ENCODE data around the gene AMMECR1L.
"Not testable (repeated sequence)": the region's sequence is repeated elsewhere in the genome, so short reads cannot be mapped to it uniquely, and the experiment has no call there.

The AMMECR1L gene

DNA sequence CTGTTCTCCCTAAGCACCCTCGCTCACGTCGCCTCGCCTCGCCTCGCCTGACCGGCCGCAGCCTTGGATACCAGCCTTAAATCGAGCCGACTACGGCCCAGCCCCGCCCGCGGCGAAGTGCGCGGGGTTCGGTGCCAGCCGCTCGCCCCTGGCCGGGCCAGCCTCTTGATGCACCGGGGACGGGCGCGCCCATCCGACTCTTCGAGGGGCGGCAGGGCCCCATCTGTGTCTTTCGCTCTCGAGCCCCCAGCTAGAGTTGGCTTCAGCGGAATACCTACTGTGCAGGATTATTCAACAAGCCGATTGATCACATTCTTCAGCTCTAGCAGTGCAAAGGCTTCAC lies 808 bp upstream of the AMMECR1L start:
- DNase-seq, result not testable (repeated sequence)

GRCh38 chr2:127884861-127885740 lies 655 bp downstream of the AMMECR1L start:
- DNase-seq, result not testable (repeated sequence)

DNA sequence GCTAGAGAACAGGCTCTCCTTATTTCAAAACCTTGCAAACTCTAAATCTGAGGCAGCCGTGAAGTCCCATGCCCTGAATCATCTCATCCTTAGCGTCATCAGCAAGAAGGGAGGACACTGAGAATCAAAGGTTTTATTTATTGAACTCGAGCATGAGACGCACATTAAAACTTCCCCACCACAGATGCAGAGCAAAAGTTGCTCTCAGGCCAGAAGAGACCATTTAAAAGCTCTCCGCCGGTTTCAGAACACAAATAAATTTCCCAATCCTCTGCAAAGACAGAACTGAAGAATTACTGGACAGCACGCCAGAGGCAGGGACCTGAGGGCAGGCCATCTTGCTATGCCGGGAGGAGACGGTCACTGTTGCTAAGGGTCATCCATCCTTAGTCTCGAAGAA lies 1.3 kb downstream of the AMMECR1L start:
- DNase-seq, result peak; percentile 29

DNA sequence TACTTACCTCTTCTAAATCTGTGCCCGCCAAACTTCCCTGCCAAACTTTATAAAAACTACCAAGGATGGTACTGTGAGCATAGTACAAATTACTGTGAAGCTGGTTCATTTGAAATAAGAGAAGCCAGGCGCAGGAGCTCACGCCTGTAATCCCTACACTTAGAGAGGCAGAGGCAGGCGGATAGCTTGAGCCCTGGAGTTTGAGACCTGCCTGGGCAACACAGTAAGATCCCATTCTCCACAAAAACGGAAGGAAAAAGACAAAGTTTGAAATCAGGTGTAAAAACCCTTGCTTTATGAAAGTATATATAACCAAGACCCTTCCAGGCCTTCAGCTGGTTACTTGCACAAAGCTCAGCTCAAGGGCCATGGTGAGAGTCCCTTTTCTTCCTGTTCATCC lies 5.9 kb downstream of the AMMECR1L start:
- no peak for DNase-seq

GRCh38 chr2:127877626-127878025 lies 8.1 kb downstream of the AMMECR1L start:
- DNase-seq, result no peak

- DNase-seq, result no peak
Observed at GRCh38 chr2:127877136-127877535, 8.6 kb downstream of the AMMECR1L start.

DNA sequence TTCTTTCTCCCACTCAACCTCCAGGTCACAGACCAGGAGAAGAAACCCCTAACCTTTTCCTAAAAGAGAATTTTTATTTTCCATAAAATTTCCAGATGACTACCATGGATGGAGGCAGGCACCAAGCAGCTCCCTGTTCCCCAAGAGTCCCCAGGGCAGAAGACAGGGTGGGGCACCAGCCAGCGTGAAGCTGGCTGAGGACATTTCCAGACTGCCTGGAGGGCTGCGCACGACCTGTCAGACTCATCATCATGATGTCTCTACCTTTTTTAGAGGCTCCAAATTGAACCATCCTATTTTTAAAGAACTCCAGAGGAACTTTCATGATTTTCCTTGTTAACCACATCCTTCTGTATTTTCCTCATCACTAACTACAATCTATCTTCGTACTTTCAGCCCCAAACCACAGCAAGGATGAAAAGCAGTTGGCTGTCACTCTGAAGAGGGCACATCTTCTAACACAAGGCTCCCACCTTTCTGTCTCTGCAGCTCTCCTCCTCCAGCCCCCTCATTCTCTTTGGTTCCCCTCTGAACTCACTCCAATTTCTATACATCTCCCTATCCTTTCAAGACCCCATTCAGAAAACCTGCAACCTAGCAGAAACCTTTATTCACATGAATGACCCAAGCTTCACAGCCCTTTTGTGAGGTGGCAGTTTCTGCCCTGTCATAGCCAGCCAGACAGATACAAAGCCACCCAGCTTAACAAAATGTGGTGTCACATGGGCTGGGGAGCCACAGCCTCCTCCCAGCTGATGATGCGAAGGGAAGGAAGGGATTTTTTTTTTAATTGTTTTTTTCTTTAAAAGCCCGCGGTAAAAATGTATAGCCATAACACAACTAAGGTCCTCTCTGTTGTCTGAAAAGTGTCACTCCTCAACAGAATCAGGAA lies 11.1 kb downstream of the AMMECR1L start:
- DNase-seq, result no peak

- DNase-seq, result no peak
Observed at GRCh38 chr2:127873707-127874303, 12.0 kb downstream of the AMMECR1L start.

GRCh38 chr2:127872354-127872753 lies 13.4 kb downstream of the AMMECR1L start:
- DNase-seq, result no peak

GRCh38 chr2:127865926-127866325 lies 19.8 kb downstream of the AMMECR1L start:
- DNase-seq, result no peak

DNA sequence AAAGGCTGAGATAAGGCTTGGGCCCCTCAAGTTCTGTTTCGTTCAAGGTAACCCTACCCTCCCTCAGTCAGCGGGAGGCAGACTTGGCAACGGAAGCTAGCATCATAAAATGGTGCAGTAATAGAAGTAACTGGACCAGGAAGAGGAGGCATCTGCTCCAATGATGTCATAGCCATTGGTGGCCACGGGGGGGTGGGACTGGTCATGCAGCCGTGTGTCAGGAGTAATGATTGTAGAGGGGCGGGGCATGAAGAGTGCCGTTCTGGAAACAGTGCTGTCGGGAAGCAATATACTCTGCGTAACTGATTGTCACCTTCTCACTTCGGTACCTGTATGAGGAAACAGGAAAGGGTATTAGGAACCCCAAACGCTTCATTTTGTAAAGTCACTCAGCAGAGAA lies 20.9 kb downstream of the AMMECR1L start:
- no peak for DNase-seq

DNA sequence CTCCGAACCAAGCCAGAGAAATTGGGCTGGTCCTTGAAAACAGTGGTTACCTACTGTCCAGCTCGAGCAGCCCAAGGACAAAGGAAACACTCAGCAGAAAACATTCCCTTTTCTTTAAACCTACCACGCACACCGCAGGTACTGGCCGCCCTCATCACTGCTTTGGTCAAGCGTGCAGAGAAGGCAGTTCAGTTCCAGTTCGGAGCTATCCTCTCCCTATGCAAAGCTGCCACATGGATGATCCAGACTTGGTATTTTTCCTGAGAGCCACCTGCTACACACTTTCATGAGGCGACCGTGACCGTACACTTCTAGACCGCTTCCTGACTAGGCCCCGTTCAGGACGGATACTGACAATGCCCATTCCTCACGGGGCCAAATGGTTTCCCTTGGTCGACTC lies 23.5 kb downstream of the AMMECR1L start:
- DNase-seq, result no peak

DNA sequence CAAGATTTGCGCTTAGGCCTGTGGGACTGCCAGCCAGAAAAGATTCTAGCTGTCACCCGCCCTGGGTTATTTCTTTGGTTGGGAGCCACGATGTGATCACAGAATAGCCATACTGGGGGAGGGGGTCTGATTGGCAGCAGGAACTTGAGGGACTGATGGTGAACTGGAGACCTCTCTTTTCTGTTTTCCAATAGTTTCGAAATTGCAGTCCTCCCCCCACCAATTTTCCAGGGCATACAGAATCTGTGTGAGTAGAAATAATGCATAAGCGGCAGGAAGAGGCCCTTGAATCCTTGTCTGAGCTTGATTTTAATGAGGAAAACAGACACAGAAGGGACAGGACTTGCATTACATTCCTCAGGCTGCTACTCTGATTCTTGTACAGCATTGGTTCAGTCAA lies 25.6 kb downstream of the AMMECR1L start:
- DNase-seq, result no peak

GRCh38 chr2:127859712-127860085 lies 26.1 kb downstream of the AMMECR1L start:
- DNase-seq, result no peak

GRCh38 chr2:127857265-127857808 lies 28.4 kb downstream of the AMMECR1L start:
- DNase-seq, result no peak

DNA sequence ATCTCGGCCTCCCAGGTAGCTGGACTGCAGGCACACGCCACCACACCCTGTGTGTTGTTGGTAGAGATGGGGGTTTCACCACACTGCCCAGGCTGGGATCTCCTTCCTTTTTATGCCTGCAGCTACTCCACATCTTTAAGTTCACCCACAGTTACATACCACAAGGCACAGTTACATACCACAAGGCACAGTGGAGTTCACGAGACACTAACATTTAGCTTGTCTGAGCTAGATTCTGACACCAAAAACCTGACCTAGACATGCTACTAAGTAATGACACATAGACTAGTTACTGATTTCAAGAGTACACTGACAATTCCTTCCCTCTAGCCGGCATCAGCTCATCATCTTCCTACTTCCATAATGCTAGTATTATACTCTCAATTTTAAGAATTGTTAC lies 32.1 kb downstream of the AMMECR1L start:
- no peak for DNase-seq

- no peak for DNase-seq
Observed at GRCh38 chr2:127852388-127852787, 33.4 kb downstream of the AMMECR1L start.

GRCh38 chr2:127847931-127848330 lies 37.8 kb downstream of the AMMECR1L start:
- DNase-seq, result no peak

GRCh38 chr2:127844973-127845372 lies 40.8 kb downstream of the AMMECR1L start:
- DNase-seq, result no peak

- no peak for DNase-seq
Observed at GRCh38 chr2:127843677-127844076, 42.1 kb downstream of the AMMECR1L start.

DNA sequence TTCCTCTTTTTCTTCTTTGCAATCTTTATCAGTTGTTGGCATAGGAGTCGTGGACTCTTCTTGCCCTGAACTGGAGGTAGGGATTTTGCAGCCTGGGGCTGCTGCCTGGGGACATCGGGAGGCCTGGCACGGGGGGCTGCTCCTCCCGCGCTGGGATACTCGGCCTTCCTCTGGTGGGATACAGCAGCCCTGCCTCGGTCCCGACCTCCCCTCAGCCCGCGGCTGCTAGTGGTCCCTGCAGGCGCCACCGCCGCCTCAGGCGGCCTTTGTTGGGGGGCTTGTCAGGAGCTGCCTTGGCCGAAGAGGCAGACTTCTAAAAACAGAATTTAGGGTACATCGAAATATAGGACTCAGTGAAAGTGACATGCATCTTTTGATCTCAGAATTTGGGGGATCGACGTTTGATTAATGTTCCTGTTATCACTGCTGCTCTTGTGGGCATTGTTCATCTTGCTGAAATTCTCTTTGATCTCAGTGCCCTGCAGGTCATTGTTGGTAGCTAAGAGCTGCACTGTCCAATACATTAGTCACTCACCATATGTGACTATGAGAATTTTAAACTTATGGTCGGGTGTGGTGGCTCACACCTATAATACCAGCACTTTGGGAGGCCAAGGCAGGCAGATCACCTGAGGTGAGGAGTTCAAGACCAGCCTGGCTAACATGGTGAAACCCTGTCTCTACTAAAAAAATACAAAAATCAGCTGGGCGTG lies 44.1 kb downstream of the AMMECR1L start:
- DNase-seq, result no peak

- no peak for DNase-seq
Observed at GRCh38 chr2:127840893-127841292, 44.9 kb downstream of the AMMECR1L start.

GRCh38 chr2:127834951-127835350 lies 50.8 kb downstream of the AMMECR1L start:
- DNase-seq, result no peak

Measured in kidney glomerular epithelial cell (primary cell).